NB4 (cell line): Measurements from ENCODE around the gene EIF2D.

Source experiments
- CTCF ChIP-seq: IDR thresholded peaks from one replicate; pipeline ENCODE4 v1.5.1; 2012; ENCODE audit warnings: low read depth, low read length
- POLR2A ChIP-seq: IDR thresholded peaks from 2 replicates; pipeline ENCODE4 v1.6.1; 2011; ENCODE audit warnings: mild to moderate bottlenecking; ENCODE audit not compliant: insufficient read length; ENCODE audit errors: extremely low read depth

GRCh38 chr1:206575165-206575893, 36.9 kb downstream of the EIF2D start:
- TF ChIP-seq CTCF: no peak
- no peak for TF ChIP-seq POLR2A
